GM19438 (cell line): ENCODE data around the gene ANKK1.

Experiments used
- ATAC-seq: cut with Tn5 transposase; IDR thresholded peaks from one replicate; pipeline ENCODE4 v1.9.1; 2021; ENCODE audit warnings: low read depth; ENCODE audit not compliant: unreplicated experiment

Gene ANKK1, protein sequence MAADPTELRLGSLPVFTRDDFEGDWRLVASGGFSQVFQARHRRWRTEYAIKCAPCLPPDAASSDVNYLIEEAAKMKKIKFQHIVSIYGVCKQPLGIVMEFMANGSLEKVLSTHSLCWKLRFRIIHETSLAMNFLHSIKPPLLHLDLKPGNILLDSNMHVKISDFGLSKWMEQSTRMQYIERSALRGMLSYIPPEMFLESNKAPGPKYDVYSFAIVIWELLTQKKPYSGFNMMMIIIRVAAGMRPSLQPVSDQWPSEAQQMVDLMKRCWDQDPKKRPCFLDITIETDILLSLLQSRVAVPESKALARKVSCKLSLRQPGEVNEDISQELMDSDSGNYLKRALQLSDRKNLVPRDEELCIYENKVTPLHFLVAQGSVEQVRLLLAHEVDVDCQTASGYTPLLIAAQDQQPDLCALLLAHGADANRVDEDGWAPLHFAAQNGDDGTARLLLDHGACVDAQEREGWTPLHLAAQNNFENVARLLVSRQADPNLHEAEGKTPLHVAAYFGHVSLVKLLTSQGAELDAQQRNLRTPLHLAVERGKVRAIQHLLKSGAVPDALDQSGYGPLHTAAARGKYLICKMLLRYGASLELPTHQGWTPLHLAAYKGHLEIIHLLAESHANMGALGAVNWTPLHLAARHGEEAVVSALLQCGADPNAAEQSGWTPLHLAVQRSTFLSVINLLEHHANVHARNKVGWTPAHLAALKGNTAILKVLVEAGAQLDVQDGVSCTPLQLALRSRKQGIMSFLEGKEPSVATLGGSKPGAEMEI

GRCh38 chr11:113387605-113388211, at the start of gene ANKK1:
TSS of gene ANKK1 (plus strand) at chr11:113387779. CDS start at chr11:113387885, 106 bp downstream.
- no peak for ATAC-seq

DNA sequence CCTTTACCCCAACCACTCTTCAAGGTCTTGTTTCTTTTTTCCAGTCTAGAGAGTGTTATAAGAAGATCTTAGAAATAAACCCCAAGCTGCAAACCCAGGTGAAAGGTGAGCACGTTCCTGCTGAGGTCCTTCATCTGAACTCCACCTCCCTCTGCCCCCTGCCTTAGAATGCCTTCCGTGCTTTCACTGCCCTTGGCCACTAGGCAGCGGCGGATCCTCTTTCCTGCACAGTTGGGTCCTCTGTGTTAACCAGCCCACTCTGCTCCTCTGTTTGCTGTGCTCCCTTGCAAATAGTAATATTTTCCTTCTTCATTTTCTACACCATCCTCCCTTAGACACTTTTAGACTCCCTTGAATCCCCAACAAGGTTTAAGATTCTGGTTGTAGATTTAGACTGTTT, 48.8 kb upstream of the ANKK1 start:
- no peak for ATAC-seq

DNA sequence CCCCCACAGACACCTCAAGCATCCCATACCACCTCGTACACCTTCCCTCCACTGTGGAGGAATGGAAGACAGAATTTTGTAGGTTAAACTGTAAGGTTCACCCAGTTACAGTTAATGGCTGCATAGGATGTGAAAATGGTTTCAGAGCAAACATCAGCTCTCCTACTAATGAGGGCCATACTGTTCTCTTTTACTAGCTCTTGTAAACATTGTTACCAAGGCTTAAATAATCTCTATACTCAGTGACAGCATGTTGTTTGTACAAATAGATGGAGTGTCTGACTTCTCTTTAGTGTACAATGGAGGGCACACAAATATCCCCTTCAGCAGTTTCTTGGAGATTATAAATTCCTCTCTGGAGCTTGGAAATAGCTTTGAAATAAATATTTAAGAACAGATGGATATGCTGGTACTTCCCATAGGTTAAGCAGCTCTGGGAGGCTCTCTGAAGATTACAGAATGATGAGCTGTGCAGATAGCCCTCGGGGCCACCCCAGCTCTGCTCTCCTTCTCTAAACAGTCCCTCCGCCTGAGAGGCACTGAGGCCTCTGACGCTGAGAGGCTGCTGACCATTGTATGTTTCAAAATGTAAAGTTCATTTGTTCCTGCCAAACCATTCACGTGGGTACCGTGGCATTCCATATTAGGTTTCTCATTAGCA, 47.5 kb upstream of the ANKK1 start:
- no peak for ATAC-seq

GRCh38 chr11:113341388-113342165, 46.0 kb upstream of the ANKK1 start:
- no peak for ATAC-seq

- no peak for ATAC-seq
Measured at GRCh38 chr11:113345978-113346377, 41.6 kb upstream of the ANKK1 start.

DNA sequence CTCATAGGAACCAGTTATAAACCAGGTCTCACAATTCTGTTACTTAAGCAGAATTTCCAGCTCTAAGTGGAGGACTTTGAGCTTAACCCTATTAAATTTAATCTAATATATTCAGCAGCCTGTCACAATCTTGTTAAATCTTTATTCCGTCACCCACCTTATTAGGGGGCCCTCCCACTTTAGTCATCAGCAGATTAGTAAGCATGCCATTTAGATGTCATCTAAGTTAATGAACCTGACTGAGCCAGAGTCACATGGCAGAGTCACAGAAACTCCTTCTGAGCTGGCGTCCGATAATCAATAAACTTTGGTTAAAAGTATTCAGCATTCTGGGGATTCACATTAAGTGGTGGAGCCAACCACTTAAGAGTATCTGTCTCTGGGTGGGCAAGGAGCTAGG, 38.1 kb upstream of the ANKK1 start:
- ATAC-seq = no peak

- ATAC-seq = no peak
Measured at GRCh38 chr11:113350336-113351067, 37.1 kb upstream of the ANKK1 start.

DNA sequence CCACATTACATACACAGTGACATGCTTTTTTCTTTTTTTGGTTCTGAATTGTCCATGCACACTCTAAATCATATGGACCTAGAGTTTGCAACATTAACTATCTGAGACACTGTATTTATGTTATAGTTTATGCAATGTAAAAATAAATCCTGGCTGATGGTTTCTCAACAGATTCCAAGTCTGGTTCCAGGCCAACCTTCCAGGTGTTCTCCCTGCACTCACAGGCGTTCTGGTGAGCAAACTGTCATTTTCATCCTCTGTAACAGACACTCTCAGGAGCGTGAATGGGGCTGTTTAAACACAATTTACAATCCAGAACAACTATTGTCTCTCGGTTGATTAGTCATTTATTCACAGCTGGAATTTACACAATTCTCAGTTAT, 36.5 kb upstream of the ANKK1 start:
- no peak for ATAC-seq

DNA sequence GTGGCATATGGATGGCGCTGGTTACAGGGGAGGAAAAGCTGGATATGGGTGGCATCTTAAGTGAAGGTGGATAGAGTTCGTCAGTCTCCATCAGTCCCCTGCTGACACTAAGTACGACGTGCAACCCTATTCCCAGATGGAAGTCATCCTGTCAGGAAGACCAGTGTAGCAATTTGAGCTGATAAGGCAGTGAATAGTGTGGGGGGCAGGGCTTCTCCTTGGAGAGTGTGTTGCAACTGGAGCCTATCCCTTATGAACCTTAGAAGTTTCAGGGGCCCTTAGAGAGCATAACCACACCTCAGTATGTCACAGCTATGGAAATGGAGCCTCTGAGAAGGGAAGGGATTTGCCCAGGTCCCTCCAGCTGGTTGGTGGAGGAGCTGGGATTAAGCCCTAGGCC, 36.1 kb upstream of the ANKK1 start:
- no peak for ATAC-seq

GRCh38 chr11:113356203-113356602, 31.4 kb upstream of the ANKK1 start:
- no peak for ATAC-seq

- no peak for ATAC-seq
Measured at GRCh38 chr11:113363406-113363805, 24.2 kb upstream of the ANKK1 start.

DNA sequence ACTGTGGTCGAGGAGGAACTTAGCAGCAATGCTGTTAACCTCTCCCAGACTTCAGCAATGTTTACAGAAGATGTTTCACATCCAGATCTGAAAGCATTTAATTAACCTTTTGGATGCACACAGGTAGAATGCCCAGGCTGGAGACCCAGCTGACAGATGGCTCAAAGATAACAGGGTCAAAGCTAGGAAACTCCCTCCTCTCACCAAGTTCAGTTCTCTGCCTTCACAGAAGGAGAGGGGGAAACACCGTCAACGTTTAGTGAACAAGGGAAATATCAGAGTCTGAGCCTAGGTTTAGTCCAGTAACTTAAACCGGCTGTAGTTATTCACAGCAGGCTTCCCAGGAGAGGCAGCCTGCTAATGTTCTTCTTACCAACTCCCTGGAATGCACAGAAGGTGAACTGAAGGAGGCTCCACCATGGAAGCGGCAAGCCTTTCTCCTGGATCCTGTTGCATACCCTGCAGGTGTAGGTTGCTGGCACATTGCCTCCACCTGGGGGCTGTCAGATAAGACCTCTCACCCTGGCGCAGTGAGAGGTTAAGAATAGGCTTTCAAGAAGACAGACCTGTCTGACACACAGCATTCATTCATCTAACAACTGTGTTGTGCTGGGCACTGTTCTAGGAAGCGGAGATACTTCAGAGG, 23.5 kb upstream of the ANKK1 start:
- no peak for ATAC-seq

- ATAC-seq = no peak
Measured at GRCh38 chr11:113365895-113366294, 21.7 kb upstream of the ANKK1 start.

DNA sequence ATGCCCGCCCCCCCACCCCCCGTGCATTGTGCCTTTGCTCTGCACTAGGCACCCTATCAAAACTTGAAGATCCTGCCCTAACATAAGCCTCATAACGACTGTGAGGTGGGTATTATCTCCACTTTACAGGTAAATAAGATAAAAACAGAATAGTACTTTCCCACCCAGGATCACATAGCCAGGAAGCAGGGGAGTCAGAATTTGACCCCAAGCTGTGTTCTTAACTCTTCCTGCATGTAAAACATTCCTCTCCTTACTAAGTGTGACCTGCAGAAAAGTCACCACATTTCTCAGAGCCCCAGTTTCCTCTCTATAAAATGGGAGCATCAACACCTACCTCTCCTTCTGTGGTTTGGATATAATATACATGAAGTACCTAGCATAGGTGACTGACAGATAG, 18.2 kb upstream of the ANKK1 start:
- ATAC-seq = no peak

DNA sequence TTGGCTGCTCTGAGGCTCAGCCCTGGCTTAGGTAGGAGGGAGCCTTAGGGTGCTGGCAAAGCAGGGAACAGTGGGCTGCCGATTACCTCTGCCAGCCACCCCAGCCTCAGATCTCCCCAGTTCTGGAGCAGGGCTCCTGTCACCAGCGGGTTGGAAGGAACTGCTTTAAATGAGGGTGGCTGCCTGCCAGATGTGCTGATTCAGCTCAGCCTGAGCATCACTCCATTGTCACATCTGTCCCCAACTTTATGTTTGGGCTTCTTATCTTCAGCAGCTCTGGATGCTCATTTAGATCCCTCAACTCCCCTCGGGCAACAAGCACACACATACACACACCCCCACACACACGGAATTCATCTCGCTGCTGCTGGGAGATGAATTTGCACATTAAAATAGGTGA, 16.9 kb upstream of the ANKK1 start:
- ATAC-seq = no peak

- no peak for ATAC-seq
Measured at GRCh38 chr11:113372309-113372708, 15.3 kb upstream of the ANKK1 start.

GRCh38 chr11:113373306-113373705, 14.3 kb upstream of the ANKK1 start:
- ATAC-seq = no peak

DNA sequence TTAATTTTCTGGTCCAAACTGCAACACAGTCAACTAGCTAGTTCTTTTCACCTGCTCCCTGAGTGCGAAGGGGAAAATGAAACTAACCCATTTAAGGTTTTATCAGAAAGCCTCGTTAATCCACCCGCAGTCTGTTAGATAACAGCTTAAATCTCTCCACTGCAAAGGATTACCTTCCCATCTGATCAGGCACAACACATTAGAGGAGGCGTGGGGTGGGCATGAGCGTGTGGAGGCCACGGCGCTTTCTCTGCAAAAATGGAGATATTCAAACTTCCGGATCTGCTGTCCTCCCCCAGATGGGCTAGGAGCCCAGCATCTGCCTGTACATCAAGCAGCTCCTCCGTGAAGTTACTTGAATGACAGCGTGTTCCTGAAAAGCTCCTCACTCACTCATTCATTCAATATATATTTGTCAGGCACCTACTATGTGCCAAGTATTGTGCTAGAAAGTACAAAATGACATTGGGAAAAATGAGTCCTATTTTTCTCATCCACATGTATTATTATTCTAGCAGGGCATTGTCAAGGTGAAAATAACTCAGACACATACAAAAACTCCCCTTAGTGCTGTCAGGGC, 13.5 kb upstream of the ANKK1 start:
- no peak for ATAC-seq

DNA sequence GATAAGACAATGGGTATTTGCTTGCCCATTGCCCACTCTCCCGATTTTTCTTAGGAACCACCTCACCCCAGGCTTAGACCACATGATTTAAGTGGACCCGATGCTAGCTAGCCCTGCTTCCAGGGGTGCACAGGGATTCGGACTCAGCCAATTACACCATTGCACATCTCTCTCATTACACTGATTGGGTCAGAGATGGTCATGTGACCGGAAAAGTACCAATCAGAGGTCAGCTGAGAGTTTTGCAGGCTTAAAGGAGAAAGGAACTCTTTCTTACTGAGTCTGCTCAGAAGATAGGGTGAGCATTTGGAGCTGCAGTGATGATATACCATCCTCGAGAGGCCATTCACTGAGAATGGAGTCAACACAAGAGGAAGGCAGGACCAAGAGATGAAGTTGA, 12.2 kb upstream of the ANKK1 start:
- no peak for ATAC-seq
